PC-3 (cell line): ENCODE results near the gene TNPO3. TPM values are rescaled to one million over a fixed set of nuclear protein-coding genes. Genes with fewer than 3 reads are reported as not detected.

ENCODE experiments used
- ATAC-seq: fragments of 200-7000 bp; cut with Tn5 transposase; 2 replicates; pipeline ENCODE4 v1.9.1; 2020; ENCODE audit warnings: mild to moderate bottlenecking, moderate library complexity
- BruUV-seq: library from RNA; stranded (reverse); fragments of 400-500 nt; replicated peaks from 2 replicates; lab custom pipeline; 2021; lab: Mats Ljungman, UMichigan
- CTCF ChIA-PET: fragments of 300-600 bp; sonication (Branson Sonifier 250); formaldehyde crosslinking; loops from one replicate; lab custom pipeline; 2022; ENCODE audit warnings: antibody characterized with exemption; lab: Charles Lee
- POLR2A ChIA-PET: fragments of 300-600 bp; sonication (Branson Sonifier 250); formaldehyde crosslinking; loops from one replicate; lab custom pipeline; 2022; ENCODE audit warnings: antibody characterized with exemption; ENCODE audit not compliant: unreplicated experiment; lab: Charles Lee
- DNase-seq: peaks from one replicate; pipeline ENCODE4 v3.0.0-alpha.2; 2015
- H2AFZ ChIP-seq: fragments of 300-600 bp; sonication (generic); 2 replicates; pipeline ENCODE4 v1.6.0; 2016; ENCODE audit warnings: antibody characterized with exemption, low read length
- H3F3A ChIP-seq: fragments of 300-600 bp; sonication (generic); one replicate; pipeline ENCODE4 v1.6.0; 2017; ENCODE audit warnings: antibody characterized with exemption, low read length, control low read depth, mild to moderate bottlenecking; ENCODE audit not compliant: unreplicated experiment
- H3K27ac ChIP-seq: fragments of 300-600 bp; sonication (generic); 2 replicates; pipeline ENCODE4 v1.5.1; 2016; ENCODE audit warnings: mild to moderate bottlenecking, low read length
- H3K27me3 ChIP-seq: fragments of 300-600 bp; sonication (generic); 2 replicates; pipeline ENCODE4 v1.6.1; 2016; ENCODE audit warnings: low read length, mixed read lengths
- H3K36me3 ChIP-seq: fragments of 300-600 bp; sonication (generic); 2 replicates; pipeline ENCODE4 v1.6.1; 2016; ENCODE audit warnings: low read depth, mixed run types, low read length, mixed read lengths
- H3K4me1 ChIP-seq: fragments of 300-600 bp; sonication (generic); 2 replicates; pipeline ENCODE4 v1.5.1; 2016; ENCODE audit warnings: low read length; ENCODE audit not compliant: insufficient read depth
- H3K4me2 ChIP-seq: fragments of 300-600 bp; sonication (generic); 2 replicates; pipeline ENCODE4 v1.6.0; 2016; ENCODE audit warnings: low read length
- H3K4me3 ChIP-seq: fragments of 300-600 bp; sonication (generic); 2 replicates; pipeline ENCODE4 v1.5.1; 2016; ENCODE audit warnings: mild to moderate bottlenecking, low read length, mixed read lengths
- H3K79me2 ChIP-seq: fragments of 300-600 bp; sonication (generic); 2 replicates; pipeline ENCODE4 v1.6.1; 2017; ENCODE audit warnings: low read length, mixed read lengths
- H3K9ac ChIP-seq: fragments of 300-600 bp; sonication (generic); 2 replicates; pipeline ENCODE4 v1.6.0; 2016; ENCODE audit warnings: mild to moderate bottlenecking, low read length
- H3K9me2 ChIP-seq: fragments of 300-600 bp; sonication (generic); replicated peaks from 2 replicates; pipeline ENCODE4 v1.6.1; 2016; ENCODE audit warnings: mixed run types, low read length, mixed read lengths
- H3K9me3 ChIP-seq: fragments of 300-600 bp; sonication (generic); 2 replicates; pipeline ENCODE4 v1.6.1; 2016; ENCODE audit warnings: low read length, mixed read lengths
- H4K20me1 ChIP-seq: fragments of 300-600 bp; sonication (generic); 2 replicates; pipeline ENCODE4 v1.6.1; 2016; ENCODE audit warnings: low read length, mixed read lengths
- CTCF ChIP-seq: fragments of 300-600 bp; sonication (generic); conservative IDR thresholded peaks from 2 replicates; pipeline ENCODE4 v1.5.1; 2017; ENCODE audit warnings: antibody characterized with exemption, low read depth, mild to moderate bottlenecking, low read length
- EZH2 ChIP-seq: fragments of 300-600 bp; sonication (generic); IDR thresholded peaks from one replicate; pipeline ENCODE4 v1.6.1; 2017; ENCODE audit warnings: antibody characterized with exemption, mild to moderate bottlenecking, low read length; ENCODE audit not compliant: unreplicated experiment
- EZH2phosphoT487 ChIP-seq: fragments of 300-600 bp; sonication (generic); IDR thresholded peaks from 2 replicates; pipeline ENCODE4 v1.6.1; 2018; ENCODE audit warnings: mild to moderate bottlenecking, antibody characterized with exemption, low read length, borderline replicate concordance
- intact Hi-C: fragments of 100-400 bp; cut with micrococcal nuclease; formaldehyde crosslinking; loops from 2 replicates; pipeline ENCODE4 v1.9.0; 2023
- total RNA-seq: library from RNA; depleted of rRNA; stranded (reverse); fragments of >200 nt; gene quantifications from 2 replicates; pipeline ENCODE4 v1.2.3, GENCODE V29; 2014

Gene TNPO3
- total RNA-seq, 1 experiment from 2014 or later = 55.9 TPM

- DNase-seq (no peak), ATAC-seq (no peak)
- Histone ChIP-seq H3K4me3 (no peak overlapping the region), H3K27me3 (no peaks in the 10 kb centered on the region), H3K9me2 (no peaks in the 10 kb centered on the region), H3K4me1 (0 out of 2 replicates have a peak, but pooled peaks cover 3% of the 10 kb centered on the region), H3K27ac (no peak overlapping the region), H4K20me1 (no peaks in the 10 kb centered on the region), H3K9ac (no peak overlapping the region), H3K9me3 (no peaks in the 10 kb centered on the region), H2AFZ (no peak overlapping the region), H3F3A (no peaks in the 10 kb centered on the region), H3K4me2 (no peak overlapping the region), H3K36me3 (no peaks in the 10 kb centered on the region), H3K79me2 (no peaks in the 10 kb centered on the region)
- ChIA-PET CTCF (no interaction called here), POLR2A (no interaction called here)
- no TSS peak for BruUV-seq
- intact Hi-C loops = no loop called here
- TF ChIP-seq EZH2phosphoT487 (no peak), CTCF (no peak), EZH2 (no peak)
Observed at GRCh38 chr7:129093867-129094456, 39.1 kb upstream of the TNPO3 start.

- Histone ChIP-seq H3K9me3 (no peaks in the 10 kb centered on the region), H3K27me3 (no peaks in the 10 kb centered on the region), H3K4me1 (0 out of 2 replicates have a peak, but pooled peaks cover 3% of the 10 kb centered on the region), H3K9me2 (no peaks in the 10 kb centered on the region), H3K79me2 (no peaks in the 10 kb centered on the region), H3K4me3 (no peak overlapping the region), H3F3A (no peaks in the 10 kb centered on the region), H4K20me1 (no peaks in the 10 kb centered on the region), H2AFZ (peak overlapping the region; percentile 64), H3K36me3 (no peaks in the 10 kb centered on the region), H3K9ac (no peak overlapping the region), H3K27ac (no peak overlapping the region), H3K4me2 (peak overlapping the region; percentile 47; the same call in 1 of the 2 replicates)
- ATAC-seq (peak; percentile 96), DNase-seq (peak; percentile 87)
- intact Hi-C loops = loop anchor here (1.0 to 2.0 kb wide), 3 partner anchors 23 to 187 kb away; partner anchors contain the start of gene TNPO3
- no TSS peak for BruUV-seq
- POLR2A ChIA-PET = interaction anchor here (0.6 kb wide), 1 partner anchor 228 kb away, joined by 4 read pairs; no protein-coding TSS in a partner anchor
- TF ChIP-seq EZH2phosphoT487 (no peak), CTCF (peak; percentile 97)
- CTCF ChIA-PET = interaction anchor here (0.5 to 1.4 kb wide), 11 partner anchors 25 to 1301 kb away, joined by 3 to 11 read pairs (median 3); no protein-coding TSS in a partner anchor
Observed at GRCh38 chr7:129091484-129092002, 36.6 kb upstream of the TNPO3 start.
